ENCODE measurements around the gene DPYD. TPM values are rescaled to one million over a fixed set of nuclear protein-coding genes. Genes with fewer than 3 reads are reported as not detected.

Gene DPYD
- total and polyA plus RNA-seq, 7 experiments from 2014 or later, result 52.6 to 87.2 (median 57.4) TPM

GRCh38 chr1:97464305-97464704 is 456.5 kb downstream of the DPYD start:
- ATAC-seq (no peak), DNase-seq (no peak)
- Histone ChIP-seq H3K27ac (ENCODE audit: low read depth, low read length) (no peak overlapping the region), H3K9me3 (ENCODE audit: control insufficient read depth in 2 of 3, low read length in 3 of 3) (no peaks in the 10 kb centered on the region), H3K4me3 (ENCODE audit: low read length) (no peak overlapping the region), H3K27me3 (ENCODE audit: control insufficient read depth in 2 of 2, insufficient read depth in 2 of 2, low read length in 2 of 2) (no peaks in the 10 kb centered on the region), H3K36me3 (ENCODE audit: control insufficient read depth in 2 of 3, insufficient read depth in 3 of 3, low read length in 3 of 3) (peaks cover 0 to 10% (median 0%) of the 10 kb centered on the region in 3 experiments), H3K4me1 (ENCODE audit: control insufficient read depth in 2 of 2, insufficient read depth in 2 of 2, low read length in 2 of 2) (no peaks in the 10 kb centered on the region)
- Mint-ChIP-seq H3K27ac (no peak overlapping the region), H3K36me3 (peaks cover 0 to 72% (median 47%) of the 10 kb centered on the region in 5 donors), H3K4me1 (peaks cover 0 to 5% (median 0%) of the 10 kb centered on the region in 7 donors), H3K4me3 (no peak overlapping the region), H3K9me3 (peaks cover 0 to 32% (median 12%) of the 10 kb centered on the region in 11 donors), H3K27me3 (no peaks in the 10 kb centered on the region)
- ChIA-PET POLR2A (no interaction called here), CTCF (no interaction called here)
- intact Hi-C loops (cut with micrococcal nuclease), result no loop called here

GRCh38 chr1:97461782-97462181 is 459.1 kb downstream of the DPYD start:
- no peaks in the 10 kb centered on the region for H3K27me3 ChIP-seq (ENCODE audit: control insufficient read depth in 2 of 2, insufficient read depth in 2 of 2, low read length in 2 of 2)
- no peak overlapping the region for H3K4me3 ChIP-seq (ENCODE audit: low read length)
- peaks cover 0 to 10% (median 0%) of the 10 kb centered on the region in 3 experiments for H3K36me3 ChIP-seq (ENCODE audit: control insufficient read depth in 2 of 3, insufficient read depth in 3 of 3, low read length in 3 of 3)
- Mint-ChIP-seq H3K27ac (no peak overlapping the region), H3K4me1 (peaks cover 0 to 5% (median 0%) of the 10 kb centered on the region in 7 donors), H3K9me3 (peaks cover 0 to 19% (median 9%) of the 10 kb centered on the region in 11 donors), H3K4me3 (no peak overlapping the region), H3K36me3 (peaks cover 0 to 77% (median 55%) of the 10 kb centered on the region in 5 donors), H3K27me3 (no peaks in the 10 kb centered on the region)
- DNase-seq (no peak), ATAC-seq (no peak)
- no peak overlapping the region for H3K27ac ChIP-seq (ENCODE audit: low read depth, low read length)
- H3K9me3 ChIP-seq (ENCODE audit: control insufficient read depth in 2 of 3, low read length in 3 of 3), result no peaks in the 10 kb centered on the region
- ChIA-PET CTCF (interaction anchor here (0.9 kb wide), 1 partner anchor 21 kb away, joined by 3 read pairs; no protein-coding TSS in a partner anchor), POLR2A (no interaction called here)
- intact Hi-C loops (cut with micrococcal nuclease), result no loop called here
- no peaks in the 10 kb centered on the region for H3K4me1 ChIP-seq (ENCODE audit: control insufficient read depth in 2 of 2, insufficient read depth in 2 of 2, low read length in 2 of 2)

- no peak overlapping the region for H3K27ac ChIP-seq (ENCODE audit: low read depth, low read length)
- ATAC-seq (no peak), DNase-seq (no peak)
- H3K27me3 Mint-ChIP-seq, result no peaks in the 10 kb centered on the region
- intact Hi-C loops (cut with micrococcal nuclease), result loop anchor here in 1 of 2 donors (10.0 kb wide), 1 partner anchor 597 kb away; no protein-coding TSS in a partner anchor
- H3K27ac Mint-ChIP-seq, result no peak overlapping the region
- no peaks in the 10 kb centered on the region for H3K4me1 ChIP-seq (ENCODE audit: control insufficient read depth in 2 of 2, insufficient read depth in 2 of 2, low read length in 2 of 2)
- H3K4me3 ChIP-seq (ENCODE audit: low read length), result no peak overlapping the region
- no peaks in the 10 kb centered on the region for H3K9me3 Mint-ChIP-seq
- no peaks in the 10 kb centered on the region for H3K27me3 ChIP-seq (ENCODE audit: control insufficient read depth in 2 of 2, insufficient read depth in 2 of 2, low read length in 2 of 2)
- CTCF ChIA-PET, result no interaction called here
- peaks cover 0 to 4% (median 0%) of the 10 kb centered on the region in 7 donors for H3K4me1 Mint-ChIP-seq
- peaks cover 0 to 57% (median 34%) of the 10 kb centered on the region in 5 donors for H3K36me3 Mint-ChIP-seq
- H3K4me3 Mint-ChIP-seq, result no peak overlapping the region
- no peaks in the 10 kb centered on the region for H3K9me3 ChIP-seq (ENCODE audit: control insufficient read depth in 2 of 3, low read length in 3 of 3)
- H3K36me3 ChIP-seq (ENCODE audit: control insufficient read depth in 2 of 3, insufficient read depth in 3 of 3, low read length in 3 of 3), result no peaks in the 10 kb centered on the region
- POLR2A ChIA-PET, result no interaction called here
Measured at GRCh38 chr1:97457446-97458089, 463.3 kb downstream of the DPYD start.

- Histone ChIP-seq H3K36me3 (ENCODE audit: control insufficient read depth in 2 of 3, insufficient read depth in 3 of 3, low read length in 3 of 3) (no peaks in the 10 kb centered on the region), H3K27me3 (ENCODE audit: control insufficient read depth in 2 of 2, insufficient read depth in 2 of 2, low read length in 2 of 2) (no peaks in the 10 kb centered on the region), H3K9me3 (ENCODE audit: control insufficient read depth in 2 of 3, low read length in 3 of 3) (no peaks in the 10 kb centered on the region), H3K4me3 (ENCODE audit: low read length) (no peak overlapping the region), H3K27ac (ENCODE audit: low read depth, low read length) (no peak overlapping the region), H3K4me1 (ENCODE audit: control insufficient read depth in 2 of 2, insufficient read depth in 2 of 2, low read length in 2 of 2) (no peaks in the 10 kb centered on the region)
- no peak overlapping the region for H3K27ac Mint-ChIP-seq
- CTCF ChIA-PET, result no interaction called here
- no peaks in the 10 kb centered on the region for H3K27me3 Mint-ChIP-seq
- POLR2A ChIA-PET, result no interaction called here
- DNase-seq (no peak), ATAC-seq (no peak)
- peaks cover 3 to 50% (median 37%) of the 10 kb centered on the region in 5 donors for H3K36me3 Mint-ChIP-seq
- intact Hi-C loops (cut with micrococcal nuclease), result loop anchor here in 1 of 2 donors (10.0 kb wide), 1 partner anchor 603 kb away; no protein-coding TSS in a partner anchor
- no peak overlapping the region for H3K4me3 Mint-ChIP-seq
- H3K9me3 Mint-ChIP-seq, result no peaks in the 10 kb centered on the region
- peaks cover 0 to 3% (median 0%) of the 10 kb centered on the region in 7 donors for H3K4me1 Mint-ChIP-seq
Measured at GRCh38 chr1:97451944-97452343, 468.9 kb downstream of the DPYD start.

- no peak overlapping the region for H3K4me3 Mint-ChIP-seq
- H3K9me3 ChIP-seq (ENCODE audit: control insufficient read depth in 2 of 3, low read length in 3 of 3), result no peaks in the 10 kb centered on the region
- no peaks in the 10 kb centered on the region for H3K27me3 ChIP-seq (ENCODE audit: control insufficient read depth in 2 of 2, insufficient read depth in 2 of 2, low read length in 2 of 2)
- H3K9me3 Mint-ChIP-seq, result no peaks in the 10 kb centered on the region
- H3K4me1 ChIP-seq (ENCODE audit: control insufficient read depth in 2 of 2, insufficient read depth in 2 of 2, low read length in 2 of 2), result no peaks in the 10 kb centered on the region
- CTCF ChIA-PET, result no interaction called here
- intact Hi-C loops (cut with micrococcal nuclease), result loop anchor here in 1 of 2 donors (10.0 kb wide), 1 partner anchor 604 kb away; no protein-coding TSS in a partner anchor
- H3K27me3 Mint-ChIP-seq, result no peaks in the 10 kb centered on the region
- DNase-seq, result no peak
- no peak overlapping the region for H3K27ac Mint-ChIP-seq
- no peak for ATAC-seq
- no peak overlapping the region for H3K27ac ChIP-seq (ENCODE audit: low read depth, low read length)
- H3K4me3 ChIP-seq (ENCODE audit: low read length), result no peak overlapping the region
- H3K4me1 Mint-ChIP-seq, result peaks cover 0 to 2% (median 0%) of the 10 kb centered on the region in 7 donors
- H3K36me3 ChIP-seq (ENCODE audit: control insufficient read depth in 2 of 3, insufficient read depth in 3 of 3, low read length in 3 of 3), result no peaks in the 10 kb centered on the region
- peaks cover 3 to 53% (median 40%) of the 10 kb centered on the region in 5 donors for H3K36me3 Mint-ChIP-seq
- POLR2A ChIA-PET, result no interaction called here
Measured at GRCh38 chr1:97451046-97451826, 469.6 kb downstream of the DPYD start.

GRCh38 chr1:97441966-97442365 is 478.9 kb downstream of the DPYD start:
- Mint-ChIP-seq H3K27ac (no peak overlapping the region), H3K4me3 (no peak overlapping the region), H3K9me3 (peaks cover 0 to 5% (median 0%) of the 10 kb centered on the region in 11 donors), H3K36me3 (peaks cover 0 to 56% (median 39%) of the 10 kb centered on the region in 5 donors), H3K4me1 (peaks cover 0 to 4% (median 0%) of the 10 kb centered on the region in 7 donors), H3K27me3 (no peaks in the 10 kb centered on the region)
- DNase-seq (no peak), ATAC-seq (no peak)
- ChIA-PET POLR2A (no interaction called here), CTCF (no interaction called here)
- no peaks in the 10 kb centered on the region for H3K27me3 ChIP-seq (ENCODE audit: control insufficient read depth in 2 of 2, insufficient read depth in 2 of 2, low read length in 2 of 2)
- intact Hi-C loops (cut with micrococcal nuclease), result no loop called here
- no peaks in the 10 kb centered on the region for H3K36me3 ChIP-seq (ENCODE audit: control insufficient read depth in 2 of 3, insufficient read depth in 3 of 3, low read length in 3 of 3)
- no peaks in the 10 kb centered on the region for H3K9me3 ChIP-seq (ENCODE audit: control insufficient read depth in 2 of 3, low read length in 3 of 3)
- H3K27ac ChIP-seq (ENCODE audit: low read depth, low read length), result no peak overlapping the region
- no peaks in the 10 kb centered on the region for H3K4me1 ChIP-seq (ENCODE audit: control insufficient read depth in 2 of 2, insufficient read depth in 2 of 2, low read length in 2 of 2)
- no peak overlapping the region for H3K4me3 ChIP-seq (ENCODE audit: low read length)
